Neural progenitor cell (in vitro differentiated cells): ENCODE measurements around the gene CFAP92. TPM values are rescaled to one million over a fixed set of nuclear protein-coding genes. Genes with fewer than 3 reads are reported as not detected.
A peak's percentile ranks its signal among the peaks of the same experiment; 100 is the strongest.

Experiments
- DNase-seq: peaks from one replicate; pipeline ENCODE4 v3.0.0-alpha.2; 2016; ENCODE audit warnings: low spot score
- H2AFZ ChIP-seq: fragments of 200-600 bp; sonication (generic); replicated peaks from 2 replicates; pipeline ENCODE4 v1.6.1; 2016; ENCODE audit warnings: antibody characterized with exemption
- H3F3A ChIP-seq: fragments of 200-600 bp; sonication (generic); 2 replicates; pipeline ENCODE4 v1.6.1; 2016; ENCODE audit warnings: antibody characterized with exemption, low read depth
- H3K27ac ChIP-seq: fragments of 200-600 bp; sonication (generic); 2 replicates; pipeline ENCODE4 v1.5.1; 2016; ENCODE audit warnings: mild to moderate bottlenecking
- H3K27me3 ChIP-seq: fragments of 200-600 bp; sonication (generic); 2 replicates; pipeline ENCODE4 v1.6.1; 2016; ENCODE audit warnings: mild to moderate bottlenecking, moderate library complexity
- H3K36me3 ChIP-seq: fragments of 200-600 bp; sonication (generic); 2 replicates; pipeline ENCODE4 v1.5.1; 2016
- H3K4me1 ChIP-seq: fragments of 200-600 bp; sonication (generic); 2 replicates; pipeline ENCODE4 v1.6.1; 2016; ENCODE audit warnings: mixed run types
- H3K4me2 ChIP-seq: fragments of 200-600 bp; sonication (generic); 2 replicates; pipeline ENCODE4 v1.6.1; 2016
- H3K4me3 ChIP-seq: fragments of 200-600 bp; sonication (generic); 2 replicates; pipeline ENCODE4 v1.5.1; 2016
- H3K79me2 ChIP-seq: fragments of 200-600 bp; sonication (generic); 2 replicates; pipeline ENCODE4 v1.6.1; 2016; ENCODE audit warnings: low read depth
- H3K9ac ChIP-seq: fragments of 200-600 bp; sonication (generic); 2 replicates; pipeline ENCODE4 v1.6.1; 2016
- H3K9me3 ChIP-seq: fragments of 200-600 bp; sonication (generic); 2 replicates; pipeline ENCODE4 v1.5.1; 2016; ENCODE audit warnings: low read depth
- H4K20me1 ChIP-seq: fragments of 200-600 bp; sonication (generic); 2 replicates; pipeline ENCODE4 v1.6.1; 2016; ENCODE audit warnings: low read depth
- H3K27ac Mint-ChIP-seq: 3 replicates; pipeline ENCODE4 v1.8.0; 2021; ENCODE audit warnings: mixed read lengths
- H3K27me3 Mint-ChIP-seq: 2 replicates; pipeline ENCODE4 v1.8.0; 2022; ENCODE audit warnings: low read depth, mild to moderate bottlenecking, inconsistent platforms, moderate library complexity, mixed read lengths; ENCODE audit not compliant: insufficient read depth
- H3K36me3 Mint-ChIP-seq: 3 replicates; pipeline ENCODE4 v1.8.0; 2021; ENCODE audit warnings: mixed read lengths
- H3K4me1 Mint-ChIP-seq: 3 replicates; pipeline ENCODE4 v1.8.0; 2021; ENCODE audit warnings: mixed read lengths
- H3K4me3 Mint-ChIP-seq: 3 replicates; pipeline ENCODE4 v1.8.0; 2021; ENCODE audit warnings: mild to moderate bottlenecking, moderate library complexity, mixed read lengths
- H3K9me3 Mint-ChIP-seq: 3 replicates; pipeline ENCODE4 v1.8.0; 2020; ENCODE audit warnings: mixed read lengths
- EZH2 ChIP-seq: fragments of 200-600 bp; sonication (generic); IDR thresholded peaks from 2 replicates; pipeline ENCODE4 v1.6.1; 2017; ENCODE audit warnings: antibody characterized with exemption, mild to moderate bottlenecking, moderate library complexity
- EZH2phosphoT487 ChIP-seq: fragments of 200-600 bp; sonication (generic); IDR thresholded peaks from 2 replicates; pipeline ENCODE4 v1.6.1; 2017; ENCODE audit warnings: antibody characterized with exemption
- total RNA-seq: library from RNA; depleted of rRNA; stranded (reverse); fragments of >200 nt; gene quantifications from 2 replicates; pipeline ENCODE4 v1.2.3, GENCODE V29; 2015; ENCODE audit warnings: low replicate concordance
- TF ChIP-seq, protein P1 (sequence below): fragments of 200-600 bp; sonication (generic); IDR thresholded peaks from 2 replicates; pipeline ENCODE4 v1.5.1; 2017; ENCODE audit warnings: antibody characterized with exemption, mild to moderate bottlenecking

The CFAP92 gene
- total RNA-seq, 1 donor from 2014 or later = 5.5 TPM

DNA sequence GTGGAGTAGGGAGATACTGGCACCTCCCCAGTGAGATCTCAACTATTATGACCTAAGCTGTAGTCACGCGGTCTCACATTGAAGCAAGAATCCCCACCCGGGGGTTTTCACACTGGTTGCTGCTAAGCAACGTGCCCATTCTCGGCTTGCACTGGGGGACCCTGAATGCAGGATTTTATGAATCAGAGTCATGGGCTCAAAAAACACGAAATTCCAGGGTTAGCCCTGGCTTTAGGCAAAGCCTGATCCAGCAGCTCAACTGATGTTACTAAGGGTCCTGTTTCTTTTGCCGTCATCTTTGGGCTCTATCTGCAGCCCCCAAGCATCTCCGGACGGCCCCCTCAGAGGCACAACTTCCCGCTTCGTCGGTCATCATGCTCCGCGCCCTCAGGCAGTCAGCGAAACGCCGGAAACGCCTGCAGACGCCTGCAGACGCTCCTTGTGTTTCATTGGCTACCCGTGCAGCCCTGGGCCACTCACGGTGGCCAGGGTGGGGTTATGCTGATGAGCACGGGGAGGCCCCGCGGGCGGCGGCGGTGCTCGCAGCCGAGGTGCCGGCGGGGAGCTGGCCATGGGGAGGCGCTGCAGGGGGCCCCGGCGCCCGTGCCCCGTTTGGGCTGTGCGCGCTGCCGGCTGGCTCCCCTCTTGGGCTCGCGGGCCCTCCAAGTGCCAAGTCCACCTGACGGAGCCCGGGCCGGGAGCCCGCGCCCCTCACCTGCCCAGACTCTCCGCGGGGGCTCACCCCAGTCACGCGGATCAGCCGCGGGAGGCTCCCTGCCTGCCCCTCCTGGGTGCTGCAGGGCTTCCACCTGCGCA lies 33.1 kb upstream of the CFAP92 start:
- Histone ChIP-seq H3K9me3 (no peaks in the 10 kb centered on the region), H3K27me3 (peaks cover 35% of the 10 kb centered on the region), H3K36me3 (no peaks in the 10 kb centered on the region), H3K27ac (no peak overlapping the region), H3K4me2 (peak overlapping the region; percentile 74), H3F3A (peaks cover 2% of the 10 kb centered on the region), H3K4me1 (peaks cover 5% of the 10 kb centered on the region), H3K79me2 (no peaks in the 10 kb centered on the region), H2AFZ (peak overlapping the region; percentile 89), H3K9ac (no peak overlapping the region), H4K20me1 (no peaks in the 10 kb centered on the region), H3K4me3 (peak overlapping the region; percentile 47)
- peak overlapping the region; percentile 73 for H3K4me3 Mint-ChIP-seq
- H3K27ac Mint-ChIP-seq = peak overlapping the region; percentile 85
- H3K36me3 Mint-ChIP-seq = peaks cover 25% of the 10 kb centered on the region
- TF ChIP-seq EZH2 = no peak
- TF ChIP-seq EZH2phosphoT487 = no peak
- TF ChIP-seq, protein P1, sequence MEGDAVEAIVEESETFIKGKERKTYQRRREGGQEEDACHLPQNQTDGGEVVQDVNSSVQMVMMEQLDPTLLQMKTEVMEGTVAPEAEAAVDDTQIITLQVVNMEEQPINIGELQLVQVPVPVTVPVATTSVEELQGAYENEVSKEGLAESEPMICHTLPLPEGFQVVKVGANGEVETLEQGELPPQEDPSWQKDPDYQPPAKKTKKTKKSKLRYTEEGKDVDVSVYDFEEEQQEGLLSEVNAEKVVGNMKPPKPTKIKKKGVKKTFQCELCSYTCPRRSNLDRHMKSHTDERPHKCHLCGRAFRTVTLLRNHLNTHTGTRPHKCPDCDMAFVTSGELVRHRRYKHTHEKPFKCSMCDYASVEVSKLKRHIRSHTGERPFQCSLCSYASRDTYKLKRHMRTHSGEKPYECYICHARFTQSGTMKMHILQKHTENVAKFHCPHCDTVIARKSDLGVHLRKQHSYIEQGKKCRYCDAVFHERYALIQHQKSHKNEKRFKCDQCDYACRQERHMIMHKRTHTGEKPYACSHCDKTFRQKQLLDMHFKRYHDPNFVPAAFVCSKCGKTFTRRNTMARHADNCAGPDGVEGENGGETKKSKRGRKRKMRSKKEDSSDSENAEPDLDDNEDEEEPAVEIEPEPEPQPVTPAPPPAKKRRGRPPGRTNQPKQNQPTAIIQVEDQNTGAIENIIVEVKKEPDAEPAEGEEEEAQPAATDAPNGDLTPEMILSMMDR = peak; percentile 52
- peaks cover 26% of the 10 kb centered on the region for H3K4me1 Mint-ChIP-seq
- peaks cover 2% of the 10 kb centered on the region for H3K9me3 Mint-ChIP-seq
- DNase-seq = peak; percentile 91
- no peaks in the 10 kb centered on the region for H3K27me3 Mint-ChIP-seq

DNA sequence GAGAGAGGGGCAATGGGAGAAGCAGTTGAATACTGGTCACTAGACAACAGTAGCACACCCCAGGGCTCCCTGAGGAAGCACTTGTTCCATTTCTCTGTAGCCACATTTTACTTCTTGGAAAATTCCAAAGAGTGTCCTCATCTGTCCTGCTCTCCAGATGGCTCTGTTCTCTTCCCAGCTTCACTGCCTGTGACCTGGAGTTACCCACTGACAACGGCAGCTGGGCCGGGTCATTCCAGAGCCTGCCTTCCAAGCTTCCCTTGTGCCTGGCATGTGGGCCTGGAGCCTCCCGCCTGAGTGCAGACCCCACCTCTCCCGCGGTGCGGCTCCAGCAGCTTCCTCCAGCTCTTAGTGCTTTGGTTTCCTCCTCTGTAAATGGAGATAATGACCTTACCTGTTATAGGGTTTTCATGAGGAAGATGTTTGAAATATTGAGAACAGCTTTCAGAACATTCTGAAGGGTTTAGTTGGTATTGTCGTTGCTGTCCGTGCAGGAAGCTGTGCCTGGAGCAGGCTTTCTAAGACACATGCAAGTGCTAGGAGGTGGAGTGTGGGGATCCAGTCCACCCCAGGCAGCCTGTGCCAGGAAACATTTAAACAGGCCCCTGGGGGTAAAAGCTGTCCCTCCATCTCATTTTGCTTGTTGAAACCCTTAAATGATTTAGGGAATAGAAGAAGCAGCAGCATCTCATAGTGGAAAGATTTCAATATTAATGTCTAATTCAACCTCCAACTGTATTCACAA lies 32.0 kb upstream of the CFAP92 start:
- H3K4me3 Mint-ChIP-seq = peak overlapping the region; percentile 73
- Histone ChIP-seq H3K4me2 (no peak overlapping the region), H3K4me1 (peaks cover 5% of the 10 kb centered on the region), H3K36me3 (no peaks in the 10 kb centered on the region), H3K79me2 (no peaks in the 10 kb centered on the region), H3K9me3 (no peaks in the 10 kb centered on the region), H3F3A (peaks cover 2% of the 10 kb centered on the region), H3K27me3 (peaks cover 35% of the 10 kb centered on the region), H3K27ac (no peak overlapping the region), H4K20me1 (no peaks in the 10 kb centered on the region), H3K9ac (no peak overlapping the region), H3K4me3 (no peak overlapping the region), H2AFZ (no peak overlapping the region)
- H3K36me3 Mint-ChIP-seq = peaks cover 28% of the 10 kb centered on the region
- TF ChIP-seq EZH2phosphoT487 = no peak
- TF ChIP-seq, protein P1 = no peak
- no peak for TF ChIP-seq EZH2
- H3K27me3 Mint-ChIP-seq = peaks cover 2% of the 10 kb centered on the region
- DNase-seq = no peak
- peaks cover 2% of the 10 kb centered on the region for H3K9me3 Mint-ChIP-seq
- H3K4me1 Mint-ChIP-seq = peaks cover 23% of the 10 kb centered on the region
- peak overlapping the region; percentile 85 for H3K27ac Mint-ChIP-seq

DNA sequence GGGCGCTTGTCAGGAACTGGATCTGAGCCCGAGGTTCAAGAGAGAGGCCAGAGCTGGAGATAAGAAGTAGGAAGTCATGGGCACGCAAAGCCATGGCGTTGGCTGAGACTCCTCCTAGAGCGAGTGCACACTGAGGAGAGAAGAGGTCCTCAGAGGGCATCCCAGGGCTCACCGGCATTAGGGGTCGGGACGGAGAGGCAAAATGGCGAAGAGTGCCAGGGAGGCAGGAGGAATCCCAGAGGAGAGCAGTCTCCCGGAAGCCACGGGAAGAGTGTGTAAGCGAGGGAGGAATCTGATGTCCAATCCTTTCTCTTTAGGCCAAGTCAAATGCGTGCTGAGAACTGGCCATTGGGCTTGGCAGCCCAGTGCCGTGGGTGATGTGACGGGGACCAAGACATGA lies 31.2 kb upstream of the CFAP92 start:
- H4K20me1 ChIP-seq = no peaks in the 10 kb centered on the region
- H3K4me2 ChIP-seq = no peak overlapping the region
- Mint-ChIP-seq H3K4me1 (peaks cover 23% of the 10 kb centered on the region), H3K4me3 (peak overlapping the region; percentile 39), H3K27ac (peak overlapping the region; percentile 39), H3K9me3 (peaks cover 2% of the 10 kb centered on the region), H3K36me3 (peaks cover 26% of the 10 kb centered on the region), H3K27me3 (peaks cover 2% of the 10 kb centered on the region)
- H3K9ac ChIP-seq = no peak overlapping the region
- no peak overlapping the region for H2AFZ ChIP-seq
- H3F3A ChIP-seq = peaks cover 2% of the 10 kb centered on the region
- DNase-seq = no peak
- H3K4me3 ChIP-seq = no peak overlapping the region
- no peaks in the 10 kb centered on the region for H3K79me2 ChIP-seq
- no peaks in the 10 kb centered on the region for H3K36me3 ChIP-seq
- H3K27ac ChIP-seq = no peak overlapping the region
- TF ChIP-seq, protein P1 = no peak
- TF ChIP-seq EZH2 (no peak), EZH2phosphoT487 (no peak)
- peaks cover 5% of the 10 kb centered on the region for H3K4me1 ChIP-seq
- H3K9me3 ChIP-seq = no peaks in the 10 kb centered on the region
- H3K27me3 ChIP-seq = peaks cover 35% of the 10 kb centered on the region
